Astrocyte of the cerebellum (primary cell): ENCODE data around the gene LPO.

Experiments used
- DNase-seq: peaks from one replicate; pipeline ENCODE4 v3.0.0-alpha.2; 2011; ENCODE audit warnings: low read depth
- H3K4me3 ChIP-seq: 2 replicates; pipeline ENCODE4 v1.5.1; 2011; ENCODE audit warnings: mild to moderate bottlenecking, low read depth, low read length, moderate library complexity
- in situ Hi-C: cut with HindIII; loops from 2 replicates; pipeline ENCODE4 v1.10.0; 2017; ENCODE audit warnings: low sequenced_read_pairs
- TF ChIP-seq, protein P1 (sequence below): IDR thresholded peaks from 2 replicates; pipeline ENCODE4 v1.5.1; 2012; ENCODE audit warnings: low read length, low read depth, moderate library complexity, mild to moderate bottlenecking; ENCODE audit errors: missing control alignments

Gene LPO

DNA sequence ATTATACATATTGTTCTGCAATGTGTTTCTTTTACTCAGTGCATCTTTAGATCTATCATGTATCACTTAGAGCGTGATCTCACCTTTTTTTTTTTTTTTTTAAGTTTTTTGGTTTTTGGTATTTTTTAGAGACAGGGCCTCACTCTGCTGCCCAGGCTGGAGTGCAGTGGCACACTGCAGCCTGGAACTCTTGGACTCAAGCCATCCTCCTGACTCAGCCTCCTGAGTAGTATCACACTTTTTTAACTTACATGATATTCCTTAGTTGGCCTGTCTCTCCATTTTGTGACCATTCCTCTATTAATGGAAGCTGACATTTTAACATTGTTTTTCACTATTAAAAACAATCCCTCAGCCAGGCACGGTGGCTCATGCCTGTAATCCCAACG is 47.0 kb downstream of the LPO start:
- TF ChIP-seq, protein P1, sequence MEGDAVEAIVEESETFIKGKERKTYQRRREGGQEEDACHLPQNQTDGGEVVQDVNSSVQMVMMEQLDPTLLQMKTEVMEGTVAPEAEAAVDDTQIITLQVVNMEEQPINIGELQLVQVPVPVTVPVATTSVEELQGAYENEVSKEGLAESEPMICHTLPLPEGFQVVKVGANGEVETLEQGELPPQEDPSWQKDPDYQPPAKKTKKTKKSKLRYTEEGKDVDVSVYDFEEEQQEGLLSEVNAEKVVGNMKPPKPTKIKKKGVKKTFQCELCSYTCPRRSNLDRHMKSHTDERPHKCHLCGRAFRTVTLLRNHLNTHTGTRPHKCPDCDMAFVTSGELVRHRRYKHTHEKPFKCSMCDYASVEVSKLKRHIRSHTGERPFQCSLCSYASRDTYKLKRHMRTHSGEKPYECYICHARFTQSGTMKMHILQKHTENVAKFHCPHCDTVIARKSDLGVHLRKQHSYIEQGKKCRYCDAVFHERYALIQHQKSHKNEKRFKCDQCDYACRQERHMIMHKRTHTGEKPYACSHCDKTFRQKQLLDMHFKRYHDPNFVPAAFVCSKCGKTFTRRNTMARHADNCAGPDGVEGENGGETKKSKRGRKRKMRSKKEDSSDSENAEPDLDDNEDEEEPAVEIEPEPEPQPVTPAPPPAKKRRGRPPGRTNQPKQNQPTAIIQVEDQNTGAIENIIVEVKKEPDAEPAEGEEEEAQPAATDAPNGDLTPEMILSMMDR: no peak
- DNase-seq: no peak
- in situ Hi-C loops: loop anchor here (25.0 kb wide), 1 partner anchor 152 kb away; no protein-coding TSS in a partner anchor
- no peak overlapping the region for H3K4me3 ChIP-seq

DNA sequence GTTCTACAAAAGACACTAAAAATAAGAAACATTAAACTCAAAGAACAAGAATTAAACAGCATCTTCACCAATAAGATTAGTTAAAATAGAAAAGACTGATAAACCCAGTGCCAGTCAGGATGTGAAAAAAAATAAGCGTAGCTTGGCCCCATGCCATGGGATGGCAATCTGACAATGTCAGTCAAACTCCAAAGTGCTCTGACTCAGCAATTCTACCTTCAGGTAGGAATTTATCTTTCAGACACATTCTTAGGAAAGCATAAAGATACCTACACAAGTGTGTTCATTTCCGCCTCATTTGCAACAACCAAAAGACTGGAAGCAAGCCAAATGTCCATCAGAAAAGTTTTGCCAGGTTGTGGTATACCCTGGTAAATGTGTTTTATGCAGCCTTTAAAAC is 51.5 kb downstream of the LPO start:
- in situ Hi-C loops: loop anchor here (25.0 kb wide), 1 partner anchor 147 kb away; no protein-coding TSS in a partner anchor
- no peak for DNase-seq
- H3K4me3 ChIP-seq: no peak overlapping the region
- TF ChIP-seq, protein P1: no peak

GRCh38 chr17:58291246-58291645 is 52.9 kb downstream of the LPO start:
- TF ChIP-seq, protein P1: no peak
- DNase-seq: no peak
- in situ Hi-C loops: loop anchor here (25.0 kb wide), 1 partner anchor 146 kb away; no protein-coding TSS in a partner anchor
- no peak overlapping the region for H3K4me3 ChIP-seq

- no peak for DNase-seq
- H3K4me3 ChIP-seq: no peak overlapping the region
- TF ChIP-seq, protein P1: no peak
- in situ Hi-C loops: loop anchor here (25.0 kb wide), 1 partner anchor 143 kb away; no protein-coding TSS in a partner anchor
Observed at GRCh38 chr17:58294034-58294433, 55.6 kb downstream of the LPO start.

GRCh38 chr17:58300336-58300735 is 62.0 kb downstream of the LPO start:
- in situ Hi-C loops: no loop called here
- no peak overlapping the region for H3K4me3 ChIP-seq
- TF ChIP-seq, protein P1: no peak
- DNase-seq: no peak

- TF ChIP-seq, protein P1: no peak
- no peak overlapping the region for H3K4me3 ChIP-seq
- in situ Hi-C loops: no loop called here
- DNase-seq: no peak
Observed at GRCh38 chr17:58301504-58302150, 63.2 kb downstream of the LPO start.
